ENCODE results near the gene OR52R1.
"Not testable (repeated sequence)": the region's sequence is repeated elsewhere in the genome, so short reads cannot be mapped to it uniquely, and the experiment has no call there.

OR52R1 gene

GRCh38 chr11:4804280-4804679, at the start of gene OR52R1:
TSS of gene OR52R1 (minus strand) at chr11:4804380. CDS start at chr11:4804380, 0 bp downstream.
- DNase-seq = no peak

- no peak for DNase-seq
Observed at GRCh38 chr11:4851033-4851432, 46.9 kb upstream of the OR52R1 start.

- DNase-seq = no peak
Observed at GRCh38 chr11:4848908-4849532, 44.8 kb upstream of the OR52R1 start, which contains the start of gene OR51S1. TSS of gene OR51S1 (minus strand) at chr11:4849208. CDS start at chr11:4849208, 0 bp downstream.

GRCh38 chr11:4839851-4840549, 35.8 kb upstream of the OR52R1 start:
- DNase-seq = no peak

- no peak for DNase-seq
Observed at GRCh38 chr11:4830909-4831308, 26.7 kb upstream of the OR52R1 start.

- DNase-seq = no peak
Observed at GRCh38 chr11:4830346-4830745, 26.2 kb upstream of the OR52R1 start.

- no peak for DNase-seq
Observed at GRCh38 chr11:4826425-4826824, 22.2 kb upstream of the OR52R1 start.

GRCh38 chr11:4825132-4825531, 21.0 kb upstream of the OR52R1 start:
- DNase-seq = no peak

- DNase-seq = no peak
Observed at GRCh38 chr11:4821021-4821420, 16.8 kb upstream of the OR52R1 start, which contains the start of gene OR51F2. TSS of gene OR51F2 (plus strand) at chr11:4821321. CDS start at chr11:4821422, 101 bp downstream.

GRCh38 chr11:4809246-4809645, 5.1 kb upstream of the OR52R1 start:
- no peak for DNase-seq

GRCh38 chr11:4808476-4808875, 4.3 kb upstream of the OR52R1 start:
- DNase-seq = no peak

- DNase-seq = not testable (repeated sequence)
Observed at GRCh38 chr11:4801316-4801715, 2.9 kb downstream of the OR52R1 start.

GRCh38 chr11:4798427-4799183, 5.6 kb downstream of the OR52R1 start:
- DNase-seq = no peak

GRCh38 chr11:4797206-4797605, 7.0 kb downstream of the OR52R1 start:
- no peak for DNase-seq

GRCh38 chr11:4782454-4782853, 21.7 kb downstream of the OR52R1 start:
- no peak for DNase-seq

GRCh38 chr11:4769838-4770237, 34.3 kb downstream of the OR52R1 start, which contains the start of gene OR51F1:
TSS of gene OR51F1 (minus strand) at chr11:4769938. CDS start at chr11:4769938, 0 bp downstream.
- no peak for DNase-seq

GRCh38 chr11:4768094-4768493, 36.1 kb downstream of the OR52R1 start:
- no peak for DNase-seq

- DNase-seq = no peak
Observed at GRCh38 chr11:4766420-4767043, 37.6 kb downstream of the OR52R1 start.

GRCh38 chr11:4763096-4763495, 41.1 kb downstream of the OR52R1 start:
- no peak for DNase-seq
